GM20431 (cell line): ENCODE data around the gene IL22RA1.

Source experiments
- in situ Hi-C: fragments of 300-500 bp; cut with MseI, MboI; formaldehyde crosslinking; loops from one replicate; pipeline ENCODE4 v1.15.0; 2020; ENCODE audit warnings: low sequenced_read_pairs; ENCODE audit not compliant: unreplicated experiment

The IL22RA1 gene, protein sequence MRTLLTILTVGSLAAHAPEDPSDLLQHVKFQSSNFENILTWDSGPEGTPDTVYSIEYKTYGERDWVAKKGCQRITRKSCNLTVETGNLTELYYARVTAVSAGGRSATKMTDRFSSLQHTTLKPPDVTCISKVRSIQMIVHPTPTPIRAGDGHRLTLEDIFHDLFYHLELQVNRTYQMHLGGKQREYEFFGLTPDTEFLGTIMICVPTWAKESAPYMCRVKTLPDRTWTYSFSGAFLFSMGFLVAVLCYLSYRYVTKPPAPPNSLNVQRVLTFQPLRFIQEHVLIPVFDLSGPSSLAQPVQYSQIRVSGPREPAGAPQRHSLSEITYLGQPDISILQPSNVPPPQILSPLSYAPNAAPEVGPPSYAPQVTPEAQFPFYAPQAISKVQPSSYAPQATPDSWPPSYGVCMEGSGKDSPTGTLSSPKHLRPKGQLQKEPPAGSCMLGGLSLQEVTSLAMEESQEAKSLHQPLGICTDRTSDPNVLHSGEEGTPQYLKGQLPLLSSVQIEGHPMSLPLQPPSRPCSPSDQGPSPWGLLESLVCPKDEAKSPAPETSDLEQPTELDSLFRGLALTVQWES

DNA sequence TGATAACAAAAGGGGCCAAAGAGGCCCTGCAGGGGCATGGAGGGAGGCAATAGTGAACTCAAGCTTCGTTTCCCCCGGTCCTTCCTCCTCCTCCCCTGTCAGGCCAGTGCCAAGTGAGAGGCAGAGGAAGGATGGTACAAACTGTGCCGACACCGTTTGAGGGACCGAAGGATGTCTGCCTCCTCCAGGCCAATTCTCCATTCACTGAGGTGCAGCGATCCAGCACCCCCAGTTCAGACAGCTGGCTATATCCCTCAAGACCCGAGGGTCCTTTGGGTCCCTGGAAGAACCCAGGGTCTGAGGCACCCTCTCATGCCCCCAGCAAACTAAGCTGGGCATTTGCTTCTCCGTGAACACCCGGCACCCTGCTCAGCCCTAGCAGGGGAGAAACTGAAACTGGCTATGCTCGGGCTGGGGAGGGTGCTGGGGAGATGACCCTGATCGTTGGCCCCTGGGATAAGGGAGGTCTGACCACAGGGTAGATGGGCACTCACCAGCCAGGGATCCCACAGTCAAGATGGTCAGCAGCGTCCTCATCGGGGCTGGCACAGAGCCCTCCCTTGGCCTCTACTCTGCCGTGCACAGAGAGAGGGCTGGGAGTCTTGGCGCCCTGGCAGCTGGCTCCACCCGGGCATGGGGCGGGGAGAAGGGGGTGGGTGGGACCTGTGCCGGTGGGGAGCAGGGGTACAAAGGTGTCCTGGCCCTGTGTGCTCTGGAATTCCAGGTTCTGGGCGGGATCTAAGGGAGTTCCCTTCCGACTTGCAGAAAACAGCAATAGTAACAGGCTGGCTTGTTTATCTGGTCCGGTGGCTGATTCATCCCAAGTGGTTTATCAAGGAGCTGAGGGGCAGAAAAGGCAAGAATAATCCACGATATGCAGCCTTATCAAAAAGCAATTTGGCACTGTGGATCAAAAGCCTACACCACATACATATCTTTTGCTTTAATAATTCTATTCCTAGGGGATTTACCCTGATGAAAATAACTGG lies at the start of gene IL22RA1:
Gene IL22RA1, minus strand, starts transcription at position 595 of the 989 bp plus-strand sequence. Its CDS starts 58 bp downstream, at position 537.
- in situ Hi-C loops, result no loop called here

DNA sequence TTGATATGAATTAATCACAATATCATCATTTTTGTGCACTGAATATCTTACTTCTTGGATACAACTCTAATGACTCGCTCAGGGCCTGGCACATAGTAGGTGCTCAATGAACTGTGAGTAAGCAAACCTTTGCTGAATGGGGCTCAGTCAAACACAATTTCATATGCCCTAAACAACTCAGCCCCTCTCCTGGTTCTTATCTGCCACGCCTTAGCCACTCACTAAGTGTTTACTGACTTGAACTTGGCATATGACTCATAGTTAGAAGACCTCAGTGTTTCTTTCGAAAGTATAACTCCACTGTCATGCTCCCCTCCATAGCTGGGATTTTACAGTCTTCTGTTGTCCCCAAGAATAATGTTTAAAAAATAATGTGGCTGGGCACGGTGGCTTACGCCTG lies 48.9 kb upstream of the IL22RA1 start:
- in situ Hi-C loops, result loop anchor here (25.0 kb wide), 1 partner anchor 395 kb away; no protein-coding TSS in a partner anchor

GRCh38 chr1:24190983-24191461 lies 48.1 kb upstream of the IL22RA1 start:
- in situ Hi-C loops, result loop anchor here (25.0 kb wide), 1 partner anchor 396 kb away; no protein-coding TSS in a partner anchor

DNA sequence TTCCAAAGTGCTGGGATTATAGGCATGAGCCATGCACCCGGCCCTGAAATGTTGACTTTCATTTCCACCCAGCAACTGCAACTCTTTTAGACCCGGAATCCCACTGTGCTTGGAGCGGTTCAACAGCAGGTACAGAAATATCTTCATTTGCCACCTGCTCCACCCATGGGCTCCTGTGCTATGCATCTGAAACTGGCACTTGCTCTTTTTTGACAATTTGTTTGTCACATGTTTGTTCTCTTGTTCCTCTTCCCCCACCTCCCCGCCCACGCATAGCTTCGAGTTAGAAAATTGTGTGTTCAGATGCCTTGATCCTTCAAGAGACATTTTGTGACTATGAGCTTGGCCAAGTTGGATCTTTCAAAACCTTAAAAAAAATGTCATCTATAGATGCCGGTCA lies 46.6 kb upstream of the IL22RA1 start:
- in situ Hi-C loops, result loop anchor here (25.0 kb wide), 1 partner anchor 398 kb away; no protein-coding TSS in a partner anchor

- in situ Hi-C loops, result loop anchor here (25.0 kb wide), 1 partner anchor 400 kb away; no protein-coding TSS in a partner anchor
Measured at GRCh38 chr1:24186993-24187790, 44.3 kb upstream of the IL22RA1 start, which contains the start of gene IFNLR1. TSS of gene IFNLR1 (minus strand) at chr1:24187289. CDS start at chr1:24187248, 41 bp downstream.

GRCh38 chr1:24186711-24186992 lies 43.7 kb upstream of the IL22RA1 start:
- in situ Hi-C loops, result loop anchor here (25.0 kb wide), 1 partner anchor 401 kb away; no protein-coding TSS in a partner anchor

GRCh38 chr1:24186031-24186710 lies 43.2 kb upstream of the IL22RA1 start:
- in situ Hi-C loops, result loop anchor here (25.0 kb wide), 1 partner anchor 401 kb away; no protein-coding TSS in a partner anchor

GRCh38 chr1:24185076-24185475 lies 42.1 kb upstream of the IL22RA1 start:
- in situ Hi-C loops, result loop anchor here (25.0 kb wide), 1 partner anchor 402 kb away; no protein-coding TSS in a partner anchor

DNA sequence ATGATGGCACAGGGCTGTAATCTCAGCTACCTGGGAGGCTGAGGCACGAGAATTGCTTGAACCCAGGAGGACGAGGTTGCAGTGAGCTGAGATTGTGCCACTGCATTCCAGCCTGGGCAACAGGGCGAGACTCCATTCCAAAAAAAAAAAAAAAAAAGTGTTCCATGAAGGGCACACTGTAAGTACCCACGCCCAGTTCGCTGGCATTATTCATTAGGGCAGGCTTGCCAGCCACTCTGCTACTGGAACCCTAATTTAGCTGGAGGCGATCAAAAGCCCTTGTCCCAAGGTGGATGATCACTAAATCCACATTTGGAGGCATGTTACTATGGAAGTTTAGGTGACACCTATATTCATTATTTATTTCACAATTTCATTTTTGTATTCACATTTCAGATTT lies 39.1 kb upstream of the IL22RA1 start:
- in situ Hi-C loops, result loop anchor here (25.0 kb wide), 1 partner anchor 405 kb away; no protein-coding TSS in a partner anchor

- in situ Hi-C loops, result loop anchor here (25.0 kb wide), 1 partner anchor 406 kb away; no protein-coding TSS in a partner anchor
Measured at GRCh38 chr1:24181619-24182018, 38.7 kb upstream of the IL22RA1 start.

GRCh38 chr1:24180676-24181075 lies 37.7 kb upstream of the IL22RA1 start:
- in situ Hi-C loops, result loop anchor here (25.0 kb wide), 1 partner anchor 407 kb away; no protein-coding TSS in a partner anchor

DNA sequence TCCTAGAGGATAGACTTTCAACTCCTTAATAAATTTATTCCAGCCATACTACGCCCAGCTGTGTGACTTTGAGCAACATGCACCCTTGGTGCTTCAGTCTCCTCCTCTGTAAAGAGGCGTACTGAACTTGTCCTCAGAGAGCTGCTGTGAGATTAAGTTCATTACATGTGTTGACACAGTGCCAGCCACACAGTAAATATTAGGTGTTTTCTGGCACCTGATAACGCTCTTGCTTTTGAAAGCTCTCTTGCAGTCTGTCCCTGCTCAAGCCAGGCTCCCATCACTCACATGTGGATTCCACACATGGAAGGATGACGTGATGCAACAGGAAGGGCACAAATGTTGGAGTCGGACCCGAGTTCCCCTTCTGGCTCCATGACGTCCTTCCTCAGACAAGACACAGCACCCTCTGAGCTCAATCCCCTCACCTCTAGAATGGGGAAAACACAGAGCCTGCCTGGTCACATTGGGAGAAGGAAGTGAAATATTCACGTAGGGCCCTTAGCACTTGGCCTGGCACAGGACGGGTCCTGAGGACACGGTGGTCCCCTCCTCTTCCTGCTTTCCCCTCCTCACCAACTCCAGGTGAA lies 36.4 kb upstream of the IL22RA1 start:
- in situ Hi-C loops, result loop anchor here (25.0 kb wide), 1 partner anchor 408 kb away; no protein-coding TSS in a partner anchor

DNA sequence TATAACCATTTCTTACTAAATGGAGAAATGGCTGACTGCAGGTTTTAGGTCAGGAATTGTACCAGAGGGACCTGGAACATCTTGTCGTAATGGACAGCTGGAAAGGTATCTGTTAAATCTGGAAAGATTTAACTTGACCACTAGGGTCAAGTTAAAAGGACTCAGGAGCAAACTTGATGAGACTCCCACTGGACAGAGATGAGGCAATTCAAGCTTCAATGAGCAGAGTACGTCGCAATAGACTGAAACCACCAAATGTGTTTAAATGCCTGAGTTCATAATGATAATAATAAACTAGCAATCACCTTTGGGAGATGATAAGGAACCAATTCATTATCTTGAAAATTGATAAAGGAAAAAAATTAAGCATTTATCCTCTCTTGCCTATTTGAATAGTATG lies 35.5 kb upstream of the IL22RA1 start:
- in situ Hi-C loops, result loop anchor here (25.0 kb wide), 1 partner anchor 409 kb away; no protein-coding TSS in a partner anchor

DNA sequence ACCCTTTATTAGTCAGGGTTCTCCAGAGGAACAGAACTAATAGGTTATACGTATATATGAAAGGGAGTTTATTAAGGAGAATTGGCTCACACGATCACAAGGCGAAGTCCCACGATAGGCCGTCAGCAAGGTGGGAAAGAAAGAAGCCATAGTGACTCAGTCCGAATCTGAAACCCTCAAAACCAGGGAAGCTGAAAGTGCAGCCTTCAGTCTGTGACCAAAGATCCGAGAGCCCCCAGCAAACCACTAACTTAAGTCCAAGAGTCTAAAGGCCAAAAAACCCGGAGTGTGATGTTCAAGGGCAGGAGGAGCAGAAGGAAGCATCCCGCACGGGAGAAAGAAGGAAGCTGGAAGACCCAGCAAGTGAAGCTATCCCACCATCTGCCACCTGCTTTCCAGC lies 34.2 kb upstream of the IL22RA1 start:
- in situ Hi-C loops, result loop anchor here (25.0 kb wide), 1 partner anchor 410 kb away; no protein-coding TSS in a partner anchor

DNA sequence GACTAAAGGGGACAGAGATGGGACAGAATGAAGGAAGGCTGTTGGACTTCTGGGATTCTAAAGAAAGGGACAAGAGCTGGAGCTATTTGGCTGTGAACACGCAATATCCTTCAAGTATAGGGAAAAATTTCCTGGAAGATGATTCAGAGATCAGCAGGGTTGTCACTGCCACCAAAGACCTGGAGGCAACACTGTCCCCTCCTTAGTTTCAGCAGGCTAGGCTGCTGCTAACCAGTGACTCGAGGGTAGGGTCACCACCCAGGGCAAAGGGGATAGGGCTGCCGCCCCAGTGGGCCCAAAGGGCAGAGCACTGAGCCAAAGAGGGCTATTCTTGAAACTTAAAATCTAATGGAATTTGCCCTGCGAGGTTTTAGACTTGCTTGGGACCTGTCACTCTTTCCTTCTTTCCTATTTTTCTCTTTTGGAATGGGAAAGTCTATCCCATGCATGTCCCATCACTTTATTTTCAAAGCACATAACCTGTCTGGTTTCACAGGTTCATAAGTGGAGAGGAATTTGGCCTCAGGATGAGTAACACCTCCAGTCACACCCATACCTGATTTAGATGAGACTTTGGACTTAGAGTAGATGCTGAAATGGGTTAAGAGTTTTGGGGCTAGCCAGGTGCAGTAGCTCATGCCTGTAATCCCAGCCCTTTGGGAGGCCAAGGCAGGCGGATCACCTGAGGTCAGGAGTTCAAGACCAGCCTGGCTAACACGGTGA lies 32.3 kb upstream of the IL22RA1 start:
- in situ Hi-C loops, result loop anchor here (25.0 kb wide), 1 partner anchor 412 kb away; no protein-coding TSS in a partner anchor

DNA sequence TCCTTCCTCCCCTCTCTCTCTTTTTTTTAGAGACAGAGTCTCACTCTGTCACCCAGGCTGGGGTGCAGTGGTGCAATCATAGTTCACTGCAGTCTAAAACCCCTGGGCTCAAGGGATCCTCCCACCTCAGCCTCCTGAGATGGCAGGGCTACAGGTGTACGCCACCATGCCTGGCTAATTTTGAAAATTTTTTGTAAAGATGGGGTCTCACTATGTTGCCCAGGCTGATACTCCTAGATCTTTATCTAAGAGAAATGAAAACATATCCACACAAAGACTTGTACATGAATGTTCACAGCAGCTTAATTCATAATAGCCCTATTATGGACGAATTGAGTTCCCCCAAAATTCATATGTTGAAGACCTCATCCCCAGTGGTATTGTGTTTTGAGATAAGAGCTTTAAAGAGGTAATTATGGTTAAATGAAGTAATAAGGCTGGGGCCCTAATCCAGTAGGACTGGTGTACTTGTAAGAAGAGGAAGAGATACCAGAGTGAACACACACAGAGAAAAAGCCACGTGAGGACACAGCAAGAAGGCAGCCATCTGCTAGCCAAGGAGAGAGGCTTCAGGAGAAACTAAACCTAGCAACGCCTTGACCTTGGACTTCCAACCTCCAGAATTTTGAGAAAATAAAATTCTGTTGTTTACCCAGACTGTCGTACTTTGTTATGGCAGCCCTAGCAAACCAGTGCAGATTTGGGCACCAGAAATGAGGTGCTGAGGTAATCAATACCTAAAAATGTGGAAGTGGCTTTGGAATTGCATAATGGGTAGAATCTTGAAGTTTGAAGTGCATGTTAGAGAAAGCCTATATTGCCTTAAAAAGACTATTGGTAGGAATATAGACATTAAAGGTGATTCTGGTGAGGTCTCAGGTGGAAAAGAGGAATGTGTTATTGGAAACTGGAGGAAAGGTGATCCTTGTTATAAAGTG lies 31.0 kb upstream of the IL22RA1 start:
- in situ Hi-C loops, result no loop called here
